Measurements from ENCODE around the gene SLC35E2B. TPM values are rescaled to one million over a fixed set of nuclear protein-coding genes. Genes with fewer than 3 reads are reported as not detected.

SLC35E2B gene
- total RNA-seq, 2 donors from 2014 or later = 41.5 to 57.8 TPM

DNA sequence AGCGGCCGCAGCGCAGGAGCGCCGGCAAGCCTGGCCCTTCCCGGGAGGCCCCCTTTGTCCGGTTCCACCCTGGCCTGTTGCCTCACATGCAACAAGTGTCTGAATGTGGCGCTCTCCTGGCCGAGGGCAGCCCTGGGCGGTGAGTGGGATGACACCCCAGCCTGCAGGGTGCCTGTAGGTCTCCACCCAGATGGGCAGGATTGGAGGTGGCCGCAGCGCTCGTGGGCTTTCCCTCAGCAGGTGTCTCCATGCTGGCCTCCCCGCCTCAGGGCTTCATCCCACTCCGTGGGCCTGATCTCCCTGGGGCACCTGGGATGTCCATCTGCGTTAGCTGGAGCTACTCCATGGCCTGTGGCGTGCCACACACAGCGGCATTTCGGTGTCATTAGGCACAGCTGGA is 75.8 kb downstream of the SLC35E2B start:
- Histone ChIP-seq H3K9ac (ENCODE audit: low read depth in 2 of 2, low read length in 2 of 2) (peak overlapping the region; percentile 87 to 98), H3K4me3 (peak overlapping the region; percentile 95), H3K9me3 (no peaks in the 10 kb centered on the region), H3K36me3 (no peaks in the 10 kb centered on the region), H3K27ac (no peak overlapping the region), H3K27me3 (no peaks in the 10 kb centered on the region), H3K4me1 (peaks cover 14% of the 10 kb centered on the region)
- no peak for DNase-seq
- TF ChIP-seq, protein P1, sequence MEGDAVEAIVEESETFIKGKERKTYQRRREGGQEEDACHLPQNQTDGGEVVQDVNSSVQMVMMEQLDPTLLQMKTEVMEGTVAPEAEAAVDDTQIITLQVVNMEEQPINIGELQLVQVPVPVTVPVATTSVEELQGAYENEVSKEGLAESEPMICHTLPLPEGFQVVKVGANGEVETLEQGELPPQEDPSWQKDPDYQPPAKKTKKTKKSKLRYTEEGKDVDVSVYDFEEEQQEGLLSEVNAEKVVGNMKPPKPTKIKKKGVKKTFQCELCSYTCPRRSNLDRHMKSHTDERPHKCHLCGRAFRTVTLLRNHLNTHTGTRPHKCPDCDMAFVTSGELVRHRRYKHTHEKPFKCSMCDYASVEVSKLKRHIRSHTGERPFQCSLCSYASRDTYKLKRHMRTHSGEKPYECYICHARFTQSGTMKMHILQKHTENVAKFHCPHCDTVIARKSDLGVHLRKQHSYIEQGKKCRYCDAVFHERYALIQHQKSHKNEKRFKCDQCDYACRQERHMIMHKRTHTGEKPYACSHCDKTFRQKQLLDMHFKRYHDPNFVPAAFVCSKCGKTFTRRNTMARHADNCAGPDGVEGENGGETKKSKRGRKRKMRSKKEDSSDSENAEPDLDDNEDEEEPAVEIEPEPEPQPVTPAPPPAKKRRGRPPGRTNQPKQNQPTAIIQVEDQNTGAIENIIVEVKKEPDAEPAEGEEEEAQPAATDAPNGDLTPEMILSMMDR (IDR thresholded peaks at IDR 0.05) = no peak
- intact Hi-C loops (cut with DNase I) = no loop called here

GRCh38 chr1:1616045-1616790 is 76.4 kb downstream of the SLC35E2B start:
- H3K27me3 ChIP-seq = no peaks in the 10 kb centered on the region
- H3K4me3 ChIP-seq = peak overlapping the region; percentile 95
- peak overlapping the region; percentile 100 for H3K27ac ChIP-seq
- H3K9me3 ChIP-seq = no peaks in the 10 kb centered on the region
- peak overlapping the region; percentile 87 to 98 for H3K9ac ChIP-seq (ENCODE audit: low read depth in 2 of 2, low read length in 2 of 2)
- TF ChIP-seq, protein P1 (IDR thresholded peaks at IDR 0.05) = no peak
- H3K4me1 ChIP-seq = peaks cover 14% of the 10 kb centered on the region
- H3K36me3 ChIP-seq = no peaks in the 10 kb centered on the region
- DNase-seq = peak; percentile 56
- intact Hi-C loops (cut with DNase I) = no loop called here

DNA sequence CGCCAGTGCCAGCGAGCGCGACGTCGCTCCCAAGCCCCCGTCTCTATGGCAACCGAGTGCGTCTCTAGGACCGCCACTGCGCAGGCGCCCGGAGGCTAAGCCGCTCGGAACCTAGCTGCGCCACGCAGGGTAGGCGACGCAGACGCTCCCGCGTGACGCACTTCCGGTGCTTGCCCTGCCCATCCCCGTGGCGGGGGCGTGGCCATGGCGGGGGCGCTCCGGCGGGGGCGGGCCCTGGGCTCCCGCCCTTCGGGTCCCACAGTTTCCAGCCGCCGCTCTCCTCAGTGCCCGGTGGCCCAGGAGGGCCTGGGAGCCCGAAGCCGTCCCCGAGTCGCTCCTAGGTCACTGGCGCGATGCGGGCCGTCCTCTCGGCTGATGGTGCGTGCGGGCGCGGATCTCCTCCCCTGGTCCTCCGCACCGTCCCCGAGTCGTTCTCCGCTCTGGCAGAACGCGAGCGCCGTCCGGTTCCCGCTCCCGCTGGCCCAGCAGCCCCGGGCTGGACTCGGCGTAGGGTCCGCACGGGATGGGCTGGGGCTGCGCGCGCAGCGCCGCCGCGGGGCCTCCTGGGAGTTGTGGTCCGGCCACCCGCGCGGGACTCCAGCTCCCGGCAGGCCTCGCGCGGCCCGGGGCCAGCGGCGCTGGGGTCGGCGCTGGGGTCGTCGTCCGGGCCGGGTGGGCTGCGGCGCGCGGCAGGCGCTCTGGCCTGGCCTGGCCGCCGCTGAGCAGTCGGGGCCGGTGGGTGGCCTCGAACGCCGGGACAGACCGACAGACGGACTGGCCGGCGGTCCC is 77.1 kb downstream of the SLC35E2B start, which contains the start of gene MIB2:
Gene MIB2 (plus strand): TSS at position 245 of the 789 bp plus-strand sequence. CDS start 7,953 bp downstream, outside the sequence.
- Histone ChIP-seq H3K27ac (peak within 1 kb of the TSS; percentile 100), H3K4me1 (peaks cover 14% of the 10 kb centered on the region), H3K27me3 (no peaks in the 10 kb centered on the region), H3K9me3 (no peaks in the 10 kb centered on the region), H3K9ac (ENCODE audit: low read depth in 2 of 2, low read length in 2 of 2) (peak within 1 kb of the TSS; percentile 87 to 98), H3K4me3 (peak within 1 kb of the TSS; percentile 95), H3K36me3 (no peaks in the 10 kb centered on the region)
- intact Hi-C loops (cut with DNase I) = no loop called here
- peak; percentile 97 for DNase-seq
- TF ChIP-seq, protein P1 (IDR thresholded peaks at IDR 0.05) = no peak

DNA sequence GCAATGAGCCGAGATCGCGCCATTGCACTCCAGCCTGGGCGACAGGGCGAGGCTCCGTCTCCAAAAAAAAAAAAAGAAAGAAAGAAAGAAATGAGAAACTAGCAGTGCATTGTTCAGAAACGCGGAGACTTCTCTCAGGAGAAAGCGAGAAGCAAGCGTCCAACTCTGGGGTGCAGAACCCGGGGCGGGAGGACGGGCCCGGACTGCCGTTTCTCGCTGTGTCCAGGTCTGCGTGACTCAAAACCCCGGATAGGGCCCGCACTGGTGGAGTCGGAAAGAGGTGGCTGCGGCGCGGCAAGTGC is 77.7 kb downstream of the SLC35E2B start:
- intact Hi-C loops (cut with DNase I) = no loop called here
- H3K9me3 ChIP-seq = no peaks in the 10 kb centered on the region
- no peaks in the 10 kb centered on the region for H3K27me3 ChIP-seq
- no peaks in the 10 kb centered on the region for H3K36me3 ChIP-seq
- TF ChIP-seq, protein P1 (IDR thresholded peaks at IDR 0.05) = no peak
- no peak for DNase-seq
- H3K9ac ChIP-seq (ENCODE audit: low read depth in 2 of 2, low read length in 2 of 2) = peak overlapping the region; percentile 52 to 84
- peaks cover 14% of the 10 kb centered on the region for H3K4me1 ChIP-seq
- peak overlapping the region; percentile 100 for H3K27ac ChIP-seq
- H3K4me3 ChIP-seq = peak overlapping the region; percentile 95

GRCh38 chr1:1614204-1614953 is 78.2 kb downstream of the SLC35E2B start:
- Histone ChIP-seq H3K9me3 (no peaks in the 10 kb centered on the region), H3K27ac (peak overlapping the region; percentile 100), H3K4me3 (peak overlapping the region; percentile 95), H3K4me1 (peaks cover 14% of the 10 kb centered on the region), H3K27me3 (no peaks in the 10 kb centered on the region), H3K9ac (ENCODE audit: low read depth in 2 of 2, low read length in 2 of 2) (peak overlapping the region; percentile 52 to 84), H3K36me3 (no peaks in the 10 kb centered on the region)
- TF ChIP-seq, protein P1 (IDR thresholded peaks at IDR 0.05) = no peak
- peak; percentile 54 for DNase-seq
- intact Hi-C loops (cut with DNase I) = no loop called here
